ENCODE measurements around the gene KIFBP. TPM values are rescaled to one million over a fixed set of nuclear protein-coding genes. Genes with fewer than 3 reads are reported as not detected.
"Not testable (repeated sequence)": the region's sequence is repeated elsewhere in the genome, so short reads cannot be mapped to it uniquely, and the experiment has no call there.

Gene KIFBP
- total and polyA plus RNA-seq, 9 of the 15 experiments (the other 6 are each of a cell fraction or from before 2014, with no cell fraction given) = 5.6 to 23.2 (median 14.8) TPM

- TF ChIP-seq ZHX1 (conservative IDR thresholded peaks at IDR 0.05; ENCODE audit: low read length) (no peak), CEBPG (CRISPR knock-in tag; IDR thresholded peaks at IDR 0.05) (no peak), CEBPG (tag; conservative IDR thresholded peaks at IDR 0.05 in 1 of 2, IDR thresholded peaks at IDR 0.05 in 1 of 2) (peak; percentile 24 to 33; a peak in 1 of 4 replicates)
Observed at GRCh38 chr10:68938884-68939283, 49.7 kb upstream of the KIFBP start (continued).

GRCh38 chr10:68940917-68941316 lies 47.7 kb upstream of the KIFBP start:
- H3K9me3 ChIP-seq (replicated peaks; ENCODE audit: control insufficient read depth, insufficient read depth, low read depth, low read length); H3K9me1 ChIP-seq (ENCODE audit: control insufficient read depth, insufficient read depth, low read length); DNase-seq (ENCODE audit: extremely low read depth in 1 of 4, low spot score in 3 of 4); ATAC-seq; H2AFZ ChIP-seq (ENCODE audit: low read depth, low read length); H3K27me3 ChIP-seq (ENCODE audit: control insufficient read depth in 2 of 2, insufficient read depth in 2 of 2, low read length in 2 of 2); in situ Hi-C loops (cut with MboI); H3K4me2 ChIP-seq (ENCODE audit: insufficient read depth, low read length); intact Hi-C loops (cut with micrococcal nuclease); H4K20me1 ChIP-seq (replicated peaks; ENCODE audit: control insufficient read depth, insufficient read depth, low read length); H3K4me1 ChIP-seq (replicated peaks in 1 of 2; ENCODE audit: control insufficient read depth in 2 of 2, insufficient read depth in 2 of 2, low read length in 2 of 2); H3K27ac ChIP-seq (ENCODE audit: extremely low read depth, low read depth, low read length); CTCF ChIA-PET (ENCODE audit: low intra/inter-chr PET ratio); H3K79me2 ChIP-seq (ENCODE audit: control insufficient read depth, insufficient read depth, low read length); FAIRE-seq; BruUV-seq (replicated peaks); H3K4me3 ChIP-seq; H3K9ac ChIP-seq (ENCODE audit: insufficient read depth in 1 of 2, low read depth in 2 of 2, low read length in 2 of 2): not testable (repeated sequence)
- POLR2A ChIA-PET = interaction anchor here (0.6 to 5.4 kb wide), 3 partner anchors 11 to 720 kb away, joined by 3 to 47 read pairs (median 14); partner anchors contain the start of gene DDX21
- peaks cover 75% of the 10 kb centered on the region for H3K36me3 ChIP-seq (ENCODE audit: control insufficient read depth, insufficient read depth, low read length)

All from K562 (cell line).